ENCODE results near the gene GALP.
"Not testable (repeated sequence)": the region's sequence is repeated elsewhere in the genome, so short reads cannot be mapped to it uniquely, and the experiment has no call there.

GALP gene

GRCh38 chr19:56175861-56176307, at the start of gene GALP:
GALP (plus strand) TSS chr19:56176008; CDS start chr19:56177109, 1,101 bp downstream.
- not testable (repeated sequence) for DNase-seq

GRCh38 chr19:56126983-56127780, 48.6 kb upstream of the GALP start:
- DNase-seq = no peak

GRCh38 chr19:56130006-56130405, 45.8 kb upstream of the GALP start:
- no peak for DNase-seq

GRCh38 chr19:56131651-56132050, 44.2 kb upstream of the GALP start:
- no peak for DNase-seq

- peak; percentile 69 for DNase-seq
These were observed 43.4 kb upstream of the GALP start for GRCh38 chr19:56132316-56132822.

GRCh38 chr19:56133858-56134653, 41.8 kb upstream of the GALP start:
- peak; percentile 92 for DNase-seq

- no peak for DNase-seq
These were observed 41.2 kb upstream of the GALP start for GRCh38 chr19:56134654-56134921.

- no peak for DNase-seq
These were observed 39.4 kb upstream of the GALP start for GRCh38 chr19:56136362-56136761.

- DNase-seq = no peak
These were observed 38.4 kb upstream of the GALP start for GRCh38 chr19:56137405-56137804.

GRCh38 chr19:56138069-56138468, 37.7 kb upstream of the GALP start:
- no peak for DNase-seq

- DNase-seq = no peak
These were observed 35.8 kb upstream of the GALP start for GRCh38 chr19:56139847-56140582.

GRCh38 chr19:56140583-56141416, 35.0 kb upstream of the GALP start, which contains the start of gene ZNF444:
ZNF444 (plus strand) TSS chr19:56141287; CDS start chr19:56146912, 5,625 bp downstream.
- DNase-seq = peak; percentile 100

GRCh38 chr19:56141417-56141993, 34.3 kb upstream of the GALP start:
- DNase-seq = no peak

GRCh38 chr19:56142087-56142787, 33.6 kb upstream of the GALP start:
- DNase-seq = peak; percentile 70

GRCh38 chr19:56142897-56143434, 32.8 kb upstream of the GALP start:
- no peak for DNase-seq

GRCh38 chr19:56144376-56144775, 31.4 kb upstream of the GALP start:
- DNase-seq = no peak

GRCh38 chr19:56144831-56145230, 31.0 kb upstream of the GALP start:
- no peak for DNase-seq

- DNase-seq = no peak
These were observed 30.1 kb upstream of the GALP start for GRCh38 chr19:56145698-56146097.

- no peak for DNase-seq
These were observed 28.9 kb upstream of the GALP start for GRCh38 chr19:56146904-56147303.

- no peak for DNase-seq
These were observed 28.5 kb upstream of the GALP start for GRCh38 chr19:56147307-56147706.

GRCh38 chr19:56148096-56148495, 27.7 kb upstream of the GALP start:
- no peak for DNase-seq

Data from islet precursor cell (in vitro differentiated cells).